WTC11 (cell line): ENCODE results near the gene NPTX1. TPM values are rescaled to one million over a fixed set of nuclear protein-coding genes. Genes with fewer than 3 reads are reported as not detected.

Experiments
- ATAC-seq: fragments of 200-7000 bp; cut with Tn5 transposase; 2 replicates; pipeline ENCODE4 v1.10.0; 2021; ENCODE audit warnings: mild to moderate bottlenecking, moderate library complexity
- CTCF ChIA-PET: fragments of 300-600 bp; sonication (Branson Sonifier 250); formaldehyde crosslinking; loops from one replicate; lab custom pipeline; 2021; ENCODE audit warnings: antibody characterized with exemption; lab: Charles Lee
- POLR2A ChIA-PET: fragments of 350-600 bp; sonication (Branson Sonifier 250); formaldehyde crosslinking; loops from one replicate; lab custom pipeline; 2021; ENCODE audit warnings: antibody characterized with exemption; lab: Charles Lee
- DNase-seq: peaks from one replicate; pipeline ENCODE4 v3.0.0; 2021; ENCODE audit warnings: low spot score
- H3K27ac Mint-ChIP-seq: 2 replicates; pipeline ENCODE4 v1.8.0; 2021; ENCODE audit warnings: mixed read lengths
- H3K27me3 Mint-ChIP-seq: 2 replicates; pipeline ENCODE4 v1.8.0; 2021; ENCODE audit warnings: low read depth, mild to moderate bottlenecking, moderate library complexity, mixed read lengths
- H3K36me3 Mint-ChIP-seq: 2 replicates; pipeline ENCODE4 v1.8.0; 2021; ENCODE audit warnings: mixed read lengths
- H3K4me1 Mint-ChIP-seq: 2 replicates; pipeline ENCODE4 v1.8.0; 2022; ENCODE audit warnings: mixed read lengths
- H3K4me3 Mint-ChIP-seq: 2 replicates; pipeline ENCODE4 v1.8.0; 2021; ENCODE audit warnings: mild to moderate bottlenecking, moderate library complexity, mixed read lengths
- H3K9me3 Mint-ChIP-seq: 2 replicates; pipeline ENCODE4 v1.8.0; 2021; ENCODE audit warnings: mixed read lengths
- ATF2 ChIP-seq: sonication (generic); formaldehyde crosslinking; IDR thresholded peaks from 2 replicates; pipeline ENCODE4 v1.8.1; 2022; ENCODE audit warnings: low read depth, missing genetic modification reagents, borderline replicate concordance
- ATF3 ChIP-seq: sonication (generic); formaldehyde crosslinking; conservative IDR thresholded peaks from 2 replicates; pipeline ENCODE4 v1.8.1; 2022; ENCODE audit warnings: mild to moderate bottlenecking, missing genetic modification reagents
- CREM ChIP-seq: sonication (generic); formaldehyde crosslinking; IDR thresholded peaks from 2 replicates; pipeline ENCODE4 v1.8.1; 2022; ENCODE audit warnings: mild to moderate bottlenecking, missing genetic modification reagents, moderate library complexity
- E2F1 ChIP-seq: sonication (generic); formaldehyde crosslinking; IDR thresholded peaks from 2 replicates; pipeline ENCODE4 v1.8.0; 2022; ENCODE audit warnings: mild to moderate bottlenecking, missing genetic modification reagents
- ESRRA ChIP-seq: sonication (generic); formaldehyde crosslinking; IDR thresholded peaks from 2 replicates; pipeline ENCODE4 v1.8.1; 2022; ENCODE audit warnings: mild to moderate bottlenecking, missing genetic modification reagents, borderline replicate concordance
- FOXJ3 ChIP-seq: sonication (generic); formaldehyde crosslinking; IDR thresholded peaks from 2 replicates; pipeline ENCODE4 v1.9.0; 2021; ENCODE audit warnings: missing genetic modification reagents, mild to moderate bottlenecking, borderline replicate concordance
- GTF2I ChIP-seq: fragments of 250-450 bp; sonication (Bioruptor Pico); conservative IDR thresholded peaks from 2 replicates; pipeline ENCODE4 v1.4.0; 2021; ENCODE audit warnings: mild to moderate bottlenecking
- HMGXB4 ChIP-seq: sonication (generic); formaldehyde crosslinking; IDR thresholded peaks from 2 replicates; pipeline ENCODE4 v1.8.1; 2023; ENCODE audit warnings: mild to moderate bottlenecking, moderate library complexity, missing genetic modification reagents
- MAX ChIP-seq: sonication (generic); formaldehyde crosslinking; IDR thresholded peaks from 2 replicates; pipeline ENCODE4 v1.8.0; 2022; ENCODE audit warnings: mild to moderate bottlenecking, missing genetic modification reagents
- NR3C1 ChIP-seq: sonication (generic); formaldehyde crosslinking; conservative IDR thresholded peaks from 2 replicates; pipeline ENCODE4 v1.8.1; 2023; ENCODE audit warnings: low read depth, mild to moderate bottlenecking, missing genetic modification reagents
- PREB ChIP-seq: sonication (generic); formaldehyde crosslinking; IDR thresholded peaks from 2 replicates; pipeline ENCODE4 v1.8.1; 2022; ENCODE audit warnings: mild to moderate bottlenecking, missing genetic modification reagents, moderate library complexity, borderline replicate concordance
- PRRX2 ChIP-seq: fragments of 250-450 bp; sonication (Bioruptor Pico); IDR thresholded peaks from 2 replicates; pipeline ENCODE4 v1.8.0; 2021; ENCODE audit warnings: mild to moderate bottlenecking
- TCF7 ChIP-seq: sonication (generic); formaldehyde crosslinking; IDR thresholded peaks from 2 replicates; pipeline ENCODE4 v1.8.0; 2022; ENCODE audit warnings: mild to moderate bottlenecking, low read depth, missing genetic modification reagents, moderate library complexity
- TP53 ChIP-seq: sonication (generic); formaldehyde crosslinking; IDR thresholded peaks from 2 replicates; pipeline ENCODE4 v1.8.1; 2023; ENCODE audit warnings: mild to moderate bottlenecking, missing genetic modification reagents
- ZNF219 ChIP-seq: sonication (generic); formaldehyde crosslinking; IDR thresholded peaks from 2 replicates; pipeline ENCODE4 v1.8.0; 2023; ENCODE audit warnings: missing genetic modification reagents, mild to moderate bottlenecking, borderline replicate concordance
- ZNF396 ChIP-seq: fragments of 250-450 bp; sonication (Bioruptor Pico); IDR thresholded peaks from 2 replicates; pipeline ENCODE4 v1.8.0; 2021; ENCODE audit warnings: mild to moderate bottlenecking, moderate library complexity, borderline replicate concordance
- ZNF512 ChIP-seq: sonication (generic); formaldehyde crosslinking; IDR thresholded peaks from 2 replicates; pipeline ENCODE4 v1.8.1; 2022; ENCODE audit warnings: missing genetic modification reagents, borderline replicate concordance
- ZNF532 ChIP-seq: fragments of 250-450 bp; sonication (Bioruptor Pico); IDR thresholded peaks from 2 replicates; pipeline ENCODE4 v1.9.0; 2021; ENCODE audit warnings: mild to moderate bottlenecking, borderline replicate concordance
- total RNA-seq: library from RNA; stranded (reverse); gene quantifications from 3 replicates; pipeline ENCODE4 v1.2.3, GENCODE V29; 2021

Gene NPTX1
- total RNA-seq, 1 experiment from 2014 or later, result 15.1 TPM

GRCh38 chr17:80453998-80454556, 22.3 kb downstream of the NPTX1 start:
- CTCF ChIA-PET, result interaction anchor here (0.6 to 2.5 kb wide), 11 partner anchors 11 to 445 kb away, joined by 3 to 24 read pairs (median 4); partner anchors contain the start of gene NPTX1
- Mint-ChIP-seq H3K27ac (peak overlapping the region; percentile 92), H3K4me3 (peak overlapping the region; percentile 91), H3K4me1 (peaks cover 15% of the 10 kb centered on the region), H3K36me3 (no peaks in the 10 kb centered on the region), H3K27me3 (peaks cover 30% of the 10 kb centered on the region), H3K9me3 (no peaks in the 10 kb centered on the region)
- no peak for TF ChIP-seq ATF2
- TF ChIP-seq PRRX2 (CRISPR knock-in tag), result no peak
- no peak for TF ChIP-seq FOXJ3 (CRISPR knock-in tag)
- TF ChIP-seq E2F1 (CRISPR knock-in tag), result no peak
- 0 out of 2 replicates have a peak, but pooled peaks have one; percentile 52 for TF ChIP-seq ESRRA (CRISPR knock-in tag)
- 0 out of 2 replicates have a peak, but pooled peaks have one; percentile 49 for TF ChIP-seq PREB
- peak; percentile 93 for TF ChIP-seq GTF2I (CRISPR knock-in tag)
- POLR2A ChIA-PET, result interaction anchor here (0.6 to 0.9 kb wide), 4 partner anchors 19 to 785 kb away, joined by 3 to 5 read pairs (median 3); partner anchors contain the start of gene NDUFAF8
- peak; percentile 6; the same call in 1 of the 2 replicates for ATAC-seq
- no peak for DNase-seq

GRCh38 chr17:80453126-80453997, 23.0 kb downstream of the NPTX1 start:
- ChIA-PET POLR2A (no interaction called here), CTCF (interaction anchor here (0.6 to 2.5 kb wide), 4 partner anchors 25 to 352 kb away, joined by 3 to 24 read pairs (median 6); partner anchors contain the start of gene GAA)
- no peak for TF ChIP-seq ZNF219 (CRISPR knock-in tag)
- TF ChIP-seq ATF3 (CRISPR knock-in tag), result no peak
- TF ChIP-seq CREM (CRISPR knock-in tag), result no peak
- TF ChIP-seq HMGXB4 (CRISPR knock-in tag), result no peak
- TF ChIP-seq ZNF532 (CRISPR knock-in tag), result no peak
- no peak for TF ChIP-seq TP53
- no peak for TF ChIP-seq NR3C1 (CRISPR knock-in tag)
- no peak for TF ChIP-seq TCF7 (CRISPR knock-in tag)
- no peak for TF ChIP-seq MAX
- no peak for TF ChIP-seq ZNF512 (CRISPR knock-in tag)
- TF ChIP-seq ZNF396, result no peak

More at GRCh38 chr17:80453126-80453997, 23.0 kb downstream of the NPTX1 start:
- no peaks in the 10 kb centered on the region for H3K9me3 Mint-ChIP-seq
- DNase-seq (no peak), ATAC-seq (no peak)
- peaks cover 15% of the 10 kb centered on the region for H3K4me1 Mint-ChIP-seq
- H3K27ac Mint-ChIP-seq, result peak overlapping the region; percentile 49; the same call in 1 of the 2 replicates
- peaks cover 24% of the 10 kb centered on the region for H3K27me3 Mint-ChIP-seq
- H3K36me3 Mint-ChIP-seq, result no peaks in the 10 kb centered on the region
- H3K4me3 Mint-ChIP-seq, result peak overlapping the region; percentile 91
